Renal cortex interstitium (tissue), 11 donors: Measurements from ENCODE around the gene SLC39A7. TPM values are rescaled to one million over a fixed set of nuclear protein-coding genes. Genes with fewer than 3 reads are reported as not detected.

Experiments
- DNase-seq, 11 donors: peaks; one replicate each; pipeline ENCODE4 v3.0.0-alpha.2; 2013; ENCODE audit warnings: low read depth in 9 of 11, low spot score in 4 of 11; ENCODE audit errors: extremely low read depth in 1 of 11
- polyA plus RNA-seq, 3 donors: library from polyadenylated mRNA; unstranded; fragments of 120-200 nt; gene quantifications; one replicate each; pipeline ENCODE4 v1.2.1, GENCODE V29; 2013; ENCODE audit not compliant: insufficient read length in 3 of 3

Gene SLC39A7
- polyA plus RNA-seq, 3 donors, result 101 to 130 (median 109) TPM

- DNase-seq, result no peak
These were observed 50.1 kb downstream of the SLC39A7 start for GRCh38 chr6:33250731-33251130.

GRCh38 chr6:33251395-33252012 lies 50.8 kb downstream of the SLC39A7 start:
- DNase-seq, result no peak

- no peak for DNase-seq
These were observed 52.1 kb downstream of the SLC39A7 start for GRCh38 chr6:33252759-33253158.

Other genes with a start within 250 kb of the SLC39A7 start
- gene HLA-DMA, start 247.8 kb upstream of the SLC39A7 start, polyA plus RNA-seq, result 10 to 100 TPM; 13.9 to 24.6 (median 22.5) TPM
- gene BRD2, start 232.3 kb upstream of the SLC39A7 start, polyA plus RNA-seq, result 100 to 1,000 TPM; 298 to 338 (median 312) TPM
- 1 to 10 TPM; 3.8 to 4.8 (median 4.2) TPM for gene HLA-DOA, start 191.3 kb upstream of the SLC39A7 start, polyA plus RNA-seq
- gene HLA-DPA1, start 127.2 kb upstream of the SLC39A7 start, polyA plus RNA-seq, result 10 to 100 TPM in 2 of 3 donors, 1 to 10 TPM in 1; 8.6 to 32.9 (median 19.7) TPM
- 10 to 100 TPM; 10.7 to 26.6 (median 20.8) TPM for gene HLA-DPB1, start 124.9 kb upstream of the SLC39A7 start, polyA plus RNA-seq
- 1 to 10 TPM; 4.2 to 7.3 (median 5.0) TPM for gene COL11A2, start 8.4 kb upstream of the SLC39A7 start, polyA plus RNA-seq
- gene RXRB, start 202 bp upstream of the SLC39A7 start, polyA plus RNA-seq, result 10 to 100 TPM; 51.1 to 64.5 (median 61.0) TPM
- gene HSD17B8, start 3.8 kb downstream of the SLC39A7 start, polyA plus RNA-seq, result 10 to 100 TPM; 24.4 to 28.5 (median 28.2) TPM
- gene RING1, start 7.6 kb downstream of the SLC39A7 start, polyA plus RNA-seq, result 10 to 100 TPM; 49.2 to 68.5 (median 62.5) TPM
- gene VPS52, start 71.0 kb downstream of the SLC39A7 start, polyA plus RNA-seq, result 10 to 100 TPM; 69.2 to 99.3 (median 74.0) TPM
- 1,000 to 10,000 TPM; 2,982 to 3,472 (median 3,206) TPM for gene RPS18, start 71.2 kb downstream of the SLC39A7 start, polyA plus RNA-seq
- 1 to 10 TPM; 2.6 to 5.1 (median 4.4) TPM for gene B3GALT4, start 76.3 kb downstream of the SLC39A7 start, polyA plus RNA-seq
- gene WDR46, start 88.4 kb downstream of the SLC39A7 start, polyA plus RNA-seq, result 10 to 100 TPM; 57.3 to 72.6 (median 66.4) TPM
- 10 to 100 TPM; 70.4 to 77.0 (median 76.8) TPM for gene PFDN6, start 88.7 kb downstream of the SLC39A7 start, polyA plus RNA-seq
- gene RGL2, start 98.1 kb downstream of the SLC39A7 start, polyA plus RNA-seq, result 100 to 1,000 TPM; 103 to 134 (median 113) TPM
- gene TAPBP, start 113.2 kb downstream of the SLC39A7 start, polyA plus RNA-seq, result 10 to 100 TPM; 33.7 to 47.7 (median 34.5) TPM
- 10 to 100 TPM; 19.8 to 28.3 (median 23.2) TPM for gene ZBTB22, start 116.9 kb downstream of the SLC39A7 start, polyA plus RNA-seq
- gene DAXX, start 122.1 kb downstream of the SLC39A7 start, polyA plus RNA-seq, result 10 to 100 TPM; 46.9 to 63.6 (median 61.5) TPM
- gene KIFC1, start 191.0 kb downstream of the SLC39A7 start, polyA plus RNA-seq, result 10 to 100 TPM; 37.0 to 50.3 (median 46.5) TPM
- gene PHF1, start 210.1 kb downstream of the SLC39A7 start, polyA plus RNA-seq, result 10 to 100 TPM; 57.8 to 82.8 (median 68.8) TPM
- gene CUTA, start 217.2 kb downstream of the SLC39A7 start, polyA plus RNA-seq, result 100 to 1,000 TPM; 226 to 254 (median 240) TPM
- 10 to 100 TPM; 32.6 to 51.5 (median 33.5) TPM for gene SYNGAP1, start 219.2 kb downstream of the SLC39A7 start, polyA plus RNA-seq